Cardiac fibroblast (primary cell): ENCODE measurements around the gene KCNH1.

ENCODE experiments used
- DNase-seq, 2 donors: peaks; one replicate each; pipeline versions ENCODE4 v3.0.0 to v3.0.0-alpha.2; 2010; ENCODE audit warnings: low read depth in 2 of 2
- H3K4me3 ChIP-seq, 2 donors: replicated peaks in 1 of 2; 1 replicate in 1 of 2; 2 replicates in 1 of 2; pipeline ENCODE4 v1.5.1; 2011; ENCODE audit warnings: low read depth in 2 of 2, low read length in 2 of 2, mild to moderate bottlenecking in 2 of 2, moderate library complexity in 1 of 2
- TF ChIP-seq, protein P1 (sequence below): IDR thresholded peaks from one replicate; pipeline ENCODE4 v1.5.1; 2011; ENCODE audit warnings: low read depth, mild to moderate bottlenecking, low read length, inconsistent platforms

KCNH1 gene

GRCh38 chr1:210746024-210746731, 387.8 kb downstream of the KCNH1 start:
- no peak overlapping the region for H3K4me3 ChIP-seq
- TF ChIP-seq, protein P1, sequence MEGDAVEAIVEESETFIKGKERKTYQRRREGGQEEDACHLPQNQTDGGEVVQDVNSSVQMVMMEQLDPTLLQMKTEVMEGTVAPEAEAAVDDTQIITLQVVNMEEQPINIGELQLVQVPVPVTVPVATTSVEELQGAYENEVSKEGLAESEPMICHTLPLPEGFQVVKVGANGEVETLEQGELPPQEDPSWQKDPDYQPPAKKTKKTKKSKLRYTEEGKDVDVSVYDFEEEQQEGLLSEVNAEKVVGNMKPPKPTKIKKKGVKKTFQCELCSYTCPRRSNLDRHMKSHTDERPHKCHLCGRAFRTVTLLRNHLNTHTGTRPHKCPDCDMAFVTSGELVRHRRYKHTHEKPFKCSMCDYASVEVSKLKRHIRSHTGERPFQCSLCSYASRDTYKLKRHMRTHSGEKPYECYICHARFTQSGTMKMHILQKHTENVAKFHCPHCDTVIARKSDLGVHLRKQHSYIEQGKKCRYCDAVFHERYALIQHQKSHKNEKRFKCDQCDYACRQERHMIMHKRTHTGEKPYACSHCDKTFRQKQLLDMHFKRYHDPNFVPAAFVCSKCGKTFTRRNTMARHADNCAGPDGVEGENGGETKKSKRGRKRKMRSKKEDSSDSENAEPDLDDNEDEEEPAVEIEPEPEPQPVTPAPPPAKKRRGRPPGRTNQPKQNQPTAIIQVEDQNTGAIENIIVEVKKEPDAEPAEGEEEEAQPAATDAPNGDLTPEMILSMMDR: no peak

GRCh38 chr1:210743038-210743437, 390.9 kb downstream of the KCNH1 start:
- TF ChIP-seq, protein P1: no peak
- no peak for DNase-seq
- H3K4me3 ChIP-seq: no peak overlapping the region

More at GRCh38 chr1:210746024-210746731, 387.8 kb downstream of the KCNH1 start:
- DNase-seq: no peak

- DNase-seq: no peak
- TF ChIP-seq, protein P1: no peak
- no peak overlapping the region for H3K4me3 ChIP-seq
Observed at GRCh38 chr1:210741564-210741963, 392.4 kb downstream of the KCNH1 start.

DNA sequence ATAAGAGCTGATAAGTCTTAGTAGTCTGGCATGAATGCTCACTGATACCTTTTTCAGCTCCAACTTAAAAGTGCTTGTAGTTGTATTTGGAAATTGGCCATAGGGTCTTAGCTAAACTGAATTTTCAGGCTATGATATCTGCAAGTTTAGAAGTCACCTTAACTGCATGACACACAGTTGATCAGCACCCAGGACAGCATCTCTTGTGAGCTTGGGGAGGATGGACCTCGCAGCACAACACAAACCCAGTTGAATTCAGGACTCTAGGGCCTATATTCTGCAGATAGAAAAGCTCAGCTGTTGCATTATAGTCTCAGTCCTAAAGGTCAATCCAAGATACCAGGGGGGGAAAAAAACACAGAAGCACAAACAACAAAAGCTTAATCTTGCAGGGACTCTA, 394.3 kb downstream of the KCNH1 start:
- H3K4me3 ChIP-seq: no peak overlapping the region
- no peak for DNase-seq
- TF ChIP-seq, protein P1: no peak

DNA sequence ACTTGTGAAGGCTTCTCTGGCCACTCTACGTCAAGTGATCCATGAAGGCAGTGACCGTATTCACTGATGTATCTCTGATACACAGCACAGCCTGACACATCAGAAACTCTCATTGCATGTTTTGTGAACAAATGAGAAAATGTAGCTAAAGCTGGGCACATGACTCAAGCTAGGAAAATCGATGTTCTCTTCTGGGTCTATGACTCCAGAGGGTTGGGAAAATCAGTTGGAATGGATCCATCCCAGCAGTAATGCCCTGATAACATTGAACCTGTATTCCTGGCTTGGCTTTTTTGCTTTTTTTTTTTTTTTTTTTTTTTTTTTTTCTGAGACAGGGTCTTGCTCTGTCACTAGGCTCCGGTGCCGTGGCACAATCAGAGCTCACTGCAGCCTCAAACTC, 395.7 kb downstream of the KCNH1 start:
- DNase-seq: no peak
- no peak overlapping the region for H3K4me3 ChIP-seq
- TF ChIP-seq, protein P1: no peak

GRCh38 chr1:210736713-210737112, 397.2 kb downstream of the KCNH1 start:
- TF ChIP-seq, protein P1: no peak
- no peak for DNase-seq
- no peak overlapping the region for H3K4me3 ChIP-seq

- no peak overlapping the region for H3K4me3 ChIP-seq
- TF ChIP-seq, protein P1: no peak
- DNase-seq: no peak
Observed at GRCh38 chr1:210731597-210731996, 402.4 kb downstream of the KCNH1 start.
